WI38 (cell line): ENCODE results near the gene SCAPER.

ENCODE experiments used
- H3K4me3 ChIP-seq: 2 replicates; pipeline ENCODE4 v1.5.1; 2011; ENCODE audit warnings: low read depth, mild to moderate bottlenecking, control low read depth, low read length
- CTCF ChIP-seq: IDR thresholded peaks from 2 replicates; pipeline ENCODE4 v1.5.1; 2012; ENCODE audit warnings: low read depth, mild to moderate bottlenecking, control low read depth, low read length

Gene SCAPER

GRCh38 chr15:76334438-76335306, 570.5 kb downstream of the SCAPER start:
- no peak for TF ChIP-seq CTCF
- H3K4me3 ChIP-seq: no peak overlapping the region

GRCh38 chr15:76333720-76334437, 571.3 kb downstream of the SCAPER start:
- no peak overlapping the region for H3K4me3 ChIP-seq

DNA sequence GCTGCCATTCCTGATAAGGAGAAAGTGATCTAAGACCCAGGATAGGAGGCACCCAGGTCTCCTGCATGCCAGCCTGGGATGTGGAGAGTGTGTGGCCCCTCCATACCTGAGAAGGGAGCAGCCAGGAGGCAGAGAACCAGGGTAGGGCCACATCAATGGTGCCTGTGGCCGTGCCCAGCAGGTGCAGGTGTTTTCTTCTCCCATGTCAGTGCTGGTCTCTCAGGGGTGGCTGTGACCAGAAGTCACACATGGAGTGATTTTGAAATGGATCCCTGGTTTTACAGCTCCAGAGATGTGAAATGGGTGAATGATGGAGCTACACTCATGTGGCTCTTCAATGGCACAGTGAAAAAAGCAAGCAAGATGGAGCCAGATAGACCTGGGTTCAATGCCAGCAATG, 571.8 kb downstream of the SCAPER start:
- no peak for TF ChIP-seq CTCF
- H3K4me3 ChIP-seq: no peak overlapping the region

More at GRCh38 chr15:76333720-76334437, 571.3 kb downstream of the SCAPER start:
- peak; percentile 13; the same call in 1 of the 2 replicates for TF ChIP-seq CTCF

- no peak for TF ChIP-seq CTCF
- no peak overlapping the region for H3K4me3 ChIP-seq
Observed at GRCh38 chr15:76332796-76333195, 572.3 kb downstream of the SCAPER start.

- peak; percentile 72 for TF ChIP-seq CTCF
Observed at GRCh38 chr15:76330080-76330680, 575.0 kb downstream of the SCAPER start.

GRCh38 chr15:76328958-76329357, 576.2 kb downstream of the SCAPER start:
- no peak for TF ChIP-seq CTCF
- no peak overlapping the region for H3K4me3 ChIP-seq

More at GRCh38 chr15:76330080-76330680, 575.0 kb downstream of the SCAPER start:
- no peak overlapping the region for H3K4me3 ChIP-seq
